NCI-H526 treated with DMSO at 0.1 percent for 48 hours (cell line): ENCODE data around the gene PKHD1.
"Not testable (repeated sequence)": the region's sequence is repeated elsewhere in the genome, so short reads cannot be mapped to it uniquely, and the experiment has no call there.

Source experiments
- DNase-seq: peaks from one replicate; lab custom pipeline; 2025; lab: John Stamatoyannopoulos, UW

PKHD1 gene

DNA sequence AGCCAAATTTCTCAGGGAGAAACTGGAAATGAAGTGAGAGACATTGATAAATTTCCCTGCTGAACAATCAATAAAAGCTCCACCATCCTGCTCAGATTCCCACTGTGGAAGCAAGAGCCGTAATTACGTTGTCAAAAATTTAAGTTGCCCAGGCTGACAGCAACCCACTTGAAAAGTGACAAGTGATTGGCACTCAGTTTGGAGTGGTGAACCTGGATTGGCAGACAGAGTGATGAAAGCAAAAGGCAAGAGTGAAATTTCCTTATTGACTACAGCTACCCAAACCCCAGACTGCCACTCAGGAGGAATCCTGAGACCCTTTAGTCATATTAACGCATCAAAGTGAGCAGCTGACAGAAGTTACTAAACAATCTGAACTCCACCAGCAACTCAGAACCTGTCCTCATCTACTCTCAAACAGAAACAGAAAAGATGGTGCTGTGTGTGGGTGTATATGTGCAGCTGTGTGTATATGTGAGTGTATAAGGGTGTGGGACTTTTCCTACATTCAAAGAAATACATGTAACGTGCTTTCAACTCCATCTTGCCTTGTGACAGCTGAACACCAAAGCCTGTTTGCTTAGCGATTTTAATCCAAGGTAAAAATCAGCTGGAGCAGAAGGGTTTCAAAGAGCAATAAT is 157.4 kb downstream of the PKHD1 start:
- DNase-seq: no peak

DNA sequence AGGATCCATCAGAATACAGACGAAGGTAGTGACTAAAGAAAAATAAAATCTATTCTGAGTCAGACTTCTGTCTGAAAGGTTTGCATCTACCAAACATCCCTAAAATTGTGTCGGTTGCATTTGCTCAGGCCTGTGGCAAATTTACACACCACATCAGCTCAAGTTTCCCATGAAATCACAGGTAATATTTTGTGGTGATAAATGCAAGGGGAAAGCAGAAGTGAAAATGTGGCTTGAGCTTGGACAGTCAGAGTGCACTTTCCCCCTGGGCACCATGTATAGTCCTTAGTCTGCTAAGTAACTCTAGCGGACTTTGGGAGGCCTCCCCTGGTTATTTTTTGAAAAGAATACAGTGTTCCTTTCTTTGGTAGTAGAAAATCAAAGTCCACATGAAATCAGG is 159.1 kb downstream of the PKHD1 start:
- no peak for DNase-seq

DNA sequence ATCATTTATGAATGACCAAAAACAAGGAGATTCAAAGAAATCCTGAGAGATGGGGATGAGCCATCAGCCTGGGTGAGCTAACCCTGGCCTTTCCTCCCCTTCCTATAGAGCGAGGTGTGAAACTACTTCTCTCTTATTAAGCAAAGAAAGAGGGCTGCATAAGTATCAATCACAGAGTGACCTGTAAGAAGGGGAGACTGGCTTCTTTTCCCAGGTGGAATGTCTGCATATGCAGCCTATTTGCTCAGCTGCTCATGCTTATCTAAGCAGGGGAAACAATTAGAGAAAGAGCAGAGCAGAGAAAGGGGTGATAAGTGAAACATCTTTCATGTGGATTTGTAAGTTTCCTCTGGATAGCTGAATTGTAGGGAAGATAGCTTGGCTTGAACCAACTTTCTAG is 160.0 kb downstream of the PKHD1 start:
- DNase-seq: no peak

DNA sequence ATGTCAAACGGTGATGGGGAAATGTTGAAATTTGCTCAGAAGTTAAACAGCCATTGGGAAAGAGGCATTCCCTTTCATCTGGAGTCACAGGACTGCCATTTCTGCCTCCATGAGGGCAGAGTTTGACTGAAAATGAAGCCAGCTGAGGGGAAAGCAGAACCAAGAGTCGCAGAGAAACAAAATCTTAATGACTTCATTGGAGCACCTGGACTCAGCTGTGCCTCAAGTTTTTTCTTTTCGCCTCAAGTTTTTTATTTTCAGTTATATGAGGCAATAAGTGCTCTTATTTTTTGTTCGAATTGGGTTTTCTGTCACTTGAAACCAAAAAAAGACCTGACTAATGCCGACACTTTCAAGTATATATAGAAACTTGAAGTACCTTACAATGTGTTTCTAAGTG is 161.3 kb downstream of the PKHD1 start:
- no peak for DNase-seq

DNA sequence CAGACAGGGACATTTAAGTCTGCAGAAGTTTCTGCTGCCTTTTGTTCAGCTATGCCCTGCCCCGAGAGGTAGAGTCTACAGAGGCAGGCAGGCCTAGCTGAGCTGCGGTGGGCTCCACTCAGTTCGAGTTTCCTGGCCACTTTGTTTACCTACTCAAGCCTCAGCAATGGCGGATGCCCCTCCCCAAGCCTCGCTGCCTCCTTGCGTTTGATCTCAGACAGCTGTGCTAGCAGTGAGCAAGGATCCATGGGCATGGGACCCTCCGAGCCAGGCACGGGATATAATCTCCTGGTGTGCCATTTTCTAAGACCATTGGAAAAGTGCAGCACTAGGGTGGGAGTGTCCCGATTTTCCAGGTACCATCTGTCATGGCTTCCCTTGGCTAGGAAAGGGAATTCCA is 164.9 kb downstream of the PKHD1 start:
- DNase-seq: not testable (repeated sequence)

DNA sequence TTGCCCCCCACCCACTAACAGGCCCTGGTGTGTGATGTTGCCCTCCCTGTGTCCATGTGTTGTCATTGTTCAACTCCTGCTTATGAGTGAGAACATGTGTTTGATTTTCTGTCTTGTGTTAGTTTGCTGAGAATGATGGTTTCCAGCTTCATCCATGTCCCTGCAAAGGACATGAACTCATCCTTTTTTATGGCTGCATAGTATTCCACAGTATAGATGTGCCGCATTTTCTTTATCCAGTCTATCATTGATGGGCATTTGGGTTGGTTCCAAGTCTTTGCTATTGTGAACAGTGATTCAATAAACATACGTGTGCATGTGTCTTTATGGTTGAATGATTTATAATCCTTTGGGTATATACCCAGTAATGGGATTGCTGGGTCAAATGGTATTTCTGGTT is 169.1 kb downstream of the PKHD1 start:
- not testable (repeated sequence) for DNase-seq

DNA sequence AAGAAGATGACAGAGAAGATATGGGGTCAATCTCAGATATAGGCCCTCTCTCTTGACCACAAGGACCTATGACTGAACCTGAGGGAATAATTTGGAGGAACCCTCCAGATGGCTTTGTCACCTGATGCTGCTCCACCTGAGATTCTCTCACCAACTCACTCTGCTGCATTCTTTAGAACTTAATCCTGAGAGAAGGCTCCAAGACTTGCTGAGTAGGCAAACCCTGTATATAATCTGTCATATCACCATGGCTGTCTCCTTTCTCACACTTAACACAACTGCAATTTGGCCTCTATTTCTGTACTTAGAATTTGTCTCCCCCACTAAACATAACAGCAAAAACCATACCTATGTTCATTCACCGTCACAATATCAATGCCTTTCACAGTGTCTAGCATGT is 172.3 kb downstream of the PKHD1 start:
- no peak for DNase-seq

DNA sequence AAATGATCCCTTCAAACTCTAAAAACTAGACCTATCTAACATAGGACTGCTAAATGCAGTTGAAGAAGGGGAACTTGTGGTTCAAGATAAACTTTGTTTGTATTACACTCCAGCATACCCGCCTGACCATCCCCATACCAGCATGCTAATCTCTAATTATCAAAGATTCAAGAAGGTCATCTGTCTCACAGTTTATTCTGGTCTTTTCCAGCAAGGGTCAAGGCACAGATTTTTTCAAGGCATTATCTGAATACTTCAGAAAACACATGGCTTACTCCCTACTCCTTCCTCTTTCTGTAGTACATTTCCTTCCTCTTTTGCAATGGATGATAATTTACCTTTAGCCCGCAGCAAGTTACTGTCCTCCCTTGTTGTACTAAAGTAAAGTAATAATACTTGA is 174.1 kb downstream of the PKHD1 start:
- no peak for DNase-seq

DNA sequence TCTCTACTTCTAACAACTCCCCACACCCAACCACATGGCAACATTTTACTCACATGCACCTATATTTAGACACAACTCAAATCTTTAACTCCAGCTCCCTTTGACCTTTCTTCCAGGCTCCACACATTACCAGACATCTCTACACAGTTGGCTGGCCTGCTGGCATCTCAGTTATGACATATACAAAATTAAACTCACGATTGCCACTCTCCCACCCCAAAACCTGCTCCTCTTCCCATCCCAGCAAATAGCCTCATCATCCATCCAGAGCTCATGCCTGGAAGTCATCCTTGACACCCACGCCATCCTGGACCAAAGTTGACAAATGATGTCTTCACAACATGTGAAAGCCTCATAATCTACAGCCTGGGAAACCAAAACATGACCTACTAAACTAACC is 176.6 kb downstream of the PKHD1 start:
- DNase-seq: no peak

DNA sequence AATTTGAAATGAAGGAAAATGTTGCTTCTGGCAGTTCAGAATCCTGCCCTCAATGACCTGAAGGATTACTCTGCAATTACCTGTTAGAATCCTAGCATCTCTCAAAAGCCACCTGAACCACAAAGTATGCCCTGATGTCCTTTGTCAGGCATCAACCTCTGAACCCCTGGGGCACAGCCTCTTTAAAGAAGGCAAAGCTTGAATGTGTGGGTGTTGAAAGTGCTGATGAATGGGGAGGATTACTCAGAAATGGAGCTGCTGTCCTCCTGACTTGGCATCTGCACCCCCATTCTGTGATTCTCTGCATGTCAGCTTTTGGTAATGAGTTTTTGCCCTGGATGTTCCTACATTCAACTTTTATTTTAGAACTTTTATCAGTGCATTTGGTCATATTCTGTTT is 179.2 kb downstream of the PKHD1 start:
- no peak for DNase-seq

DNA sequence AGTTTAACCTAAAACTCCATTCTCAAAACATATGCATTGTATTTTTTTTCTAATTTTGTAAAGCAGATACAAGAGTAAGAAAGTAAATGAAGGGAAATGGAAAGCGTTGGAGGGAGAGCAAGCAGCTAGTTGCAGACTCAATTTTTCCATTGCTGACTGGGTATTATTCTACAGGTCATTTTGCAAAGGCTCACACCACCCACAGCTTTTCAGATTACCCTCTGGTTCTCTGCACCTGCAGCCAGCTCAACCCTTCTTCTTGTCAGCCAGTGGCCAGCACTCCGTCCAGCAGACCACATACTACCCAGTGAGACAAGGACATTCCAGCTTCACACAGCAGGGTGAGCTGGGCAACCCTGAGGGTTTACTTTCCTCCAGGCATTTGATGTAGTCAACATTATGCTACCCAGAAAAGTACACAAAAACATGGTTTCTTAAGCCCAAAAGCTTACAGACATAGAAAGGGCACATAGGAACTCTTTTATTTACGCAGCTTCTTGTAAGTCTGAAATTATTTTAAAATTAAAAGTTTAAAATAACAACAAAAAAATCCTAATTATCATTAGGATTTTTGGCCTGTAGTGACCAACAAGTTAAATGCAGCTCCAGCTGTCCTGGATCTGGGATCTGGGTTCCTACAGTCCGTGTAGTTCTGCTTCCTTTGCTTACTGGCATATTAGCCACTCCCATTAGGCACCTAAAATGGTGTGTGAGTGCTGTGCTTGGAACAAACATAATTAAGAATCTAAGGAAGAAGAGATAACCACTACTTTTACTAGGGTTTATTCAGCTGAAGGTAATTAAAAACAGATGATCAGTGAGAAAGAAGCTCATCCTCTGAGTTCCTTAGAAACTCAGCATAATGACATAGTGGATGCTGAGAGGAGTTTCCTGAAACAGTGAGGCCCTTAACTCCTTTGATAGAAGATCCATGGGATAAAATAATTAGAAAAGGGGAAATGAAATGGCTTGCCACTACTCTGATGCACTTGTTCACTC is 185.3 kb downstream of the PKHD1 start:
- no peak for DNase-seq

DNA sequence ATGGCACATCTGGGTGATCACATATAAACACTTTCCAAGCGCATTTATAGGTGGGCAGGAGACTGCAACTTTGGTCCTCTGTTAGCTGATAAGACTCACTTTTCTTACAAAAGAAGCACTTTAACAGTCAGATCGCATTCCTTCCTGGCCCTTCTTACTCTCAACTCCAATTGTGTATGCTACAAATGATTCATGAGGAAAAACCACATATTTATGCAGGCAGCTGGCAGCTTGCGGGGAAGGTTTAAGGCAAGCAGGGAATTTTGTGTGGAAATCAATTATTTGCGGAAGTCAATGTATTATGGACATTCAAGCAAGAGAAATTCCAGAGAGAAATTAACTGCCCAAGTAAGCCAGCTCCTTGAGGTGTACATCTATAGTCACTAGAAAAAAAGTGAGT is 194.0 kb downstream of the PKHD1 start:
- DNase-seq: no peak

DNA sequence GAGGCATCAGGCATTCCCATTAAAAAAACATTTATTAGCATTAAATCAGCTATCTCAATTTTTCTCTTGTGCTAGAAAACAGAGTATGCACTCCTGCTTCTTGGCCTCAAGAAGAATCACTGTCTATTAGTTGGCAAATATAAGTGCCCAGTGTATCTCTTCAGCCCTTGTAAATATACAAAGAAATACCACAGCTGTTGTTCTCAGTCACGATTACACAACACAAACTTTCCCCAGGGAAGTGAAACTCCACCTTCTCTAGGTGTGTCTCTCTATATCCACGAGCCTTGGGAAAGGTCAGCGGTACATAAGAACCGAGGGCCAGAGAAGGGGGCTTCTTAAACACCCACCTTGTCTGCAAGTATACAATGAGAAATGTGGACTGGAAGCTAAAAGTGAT is 194.7 kb downstream of the PKHD1 start:
- DNase-seq: no peak

DNA sequence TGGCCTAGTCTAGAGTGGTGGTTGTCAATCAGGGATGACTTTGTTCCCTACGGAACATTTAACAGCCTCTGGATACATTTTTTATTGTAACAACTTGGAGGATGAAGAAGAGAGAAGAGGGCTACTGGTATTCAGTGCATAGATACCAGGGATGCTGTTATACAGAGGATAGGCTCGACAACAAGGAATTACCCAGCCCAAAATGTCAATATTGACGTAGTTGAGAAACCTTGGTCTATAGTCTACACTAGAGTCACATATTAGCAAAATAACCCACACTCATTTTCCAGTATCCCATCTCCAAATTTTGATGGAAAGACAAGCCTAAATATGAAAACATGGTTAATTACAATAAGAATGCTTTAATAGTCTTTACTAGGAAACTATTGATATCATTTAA is 195.1 kb downstream of the PKHD1 start:
- DNase-seq: no peak

DNA sequence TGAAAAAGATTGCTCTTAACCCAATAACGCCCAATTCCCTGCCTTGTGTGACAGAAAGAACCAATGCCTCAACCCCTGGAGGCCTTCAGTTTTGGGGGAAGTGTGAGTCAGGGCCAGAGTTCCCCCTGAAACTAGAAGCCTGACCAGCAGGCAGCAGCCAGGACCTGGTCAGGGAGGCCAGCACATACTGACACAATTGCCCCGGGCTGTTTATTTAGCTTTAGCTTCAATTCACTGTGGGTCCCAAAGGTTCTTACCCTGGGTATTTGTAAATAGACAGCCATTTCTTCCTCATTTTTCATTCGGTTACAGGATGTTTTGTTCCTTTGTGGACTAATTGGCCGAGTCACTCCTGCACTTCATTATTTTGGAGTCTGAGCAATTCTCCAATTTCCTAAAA is 195.6 kb downstream of the PKHD1 start:
- no peak for DNase-seq

DNA sequence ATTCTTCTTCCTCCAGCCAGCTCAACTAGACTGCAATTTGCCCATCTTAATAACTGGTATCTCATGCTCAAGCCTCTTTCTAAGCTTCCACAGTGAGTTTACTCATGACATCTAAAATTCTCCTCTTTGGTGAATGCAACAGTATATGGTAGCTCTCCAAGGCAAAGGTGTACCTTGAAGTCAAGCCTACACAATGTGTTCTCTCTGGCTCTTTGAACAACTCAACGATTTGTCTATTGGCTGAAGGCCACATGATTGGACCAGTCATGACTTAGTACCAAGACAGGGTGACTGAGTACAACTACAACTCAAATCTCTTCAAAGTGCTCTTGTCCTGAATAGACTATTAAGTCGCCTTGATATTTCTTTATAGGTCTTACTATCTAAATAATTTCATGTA is 199.6 kb downstream of the PKHD1 start:
- DNase-seq: no peak

DNA sequence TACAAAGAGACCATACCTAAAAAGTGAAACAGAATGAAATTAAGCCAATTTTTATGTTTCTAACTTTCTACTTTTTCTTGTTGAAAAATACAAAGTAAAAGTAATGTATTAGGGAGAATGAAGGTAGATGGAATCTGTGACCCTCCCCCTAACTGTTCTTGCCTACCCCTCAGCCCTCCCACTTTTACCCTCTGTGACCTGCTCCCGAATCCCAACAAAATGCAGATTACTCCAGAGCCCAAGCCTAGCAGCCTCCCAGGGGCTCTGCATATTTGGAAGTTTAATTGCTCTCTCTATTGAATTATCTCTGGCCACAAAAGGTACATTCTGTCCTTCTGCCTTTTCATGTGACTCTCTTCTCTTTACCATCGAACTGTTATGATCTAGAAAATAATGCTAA is 201.5 kb downstream of the PKHD1 start:
- DNase-seq: no peak

DNA sequence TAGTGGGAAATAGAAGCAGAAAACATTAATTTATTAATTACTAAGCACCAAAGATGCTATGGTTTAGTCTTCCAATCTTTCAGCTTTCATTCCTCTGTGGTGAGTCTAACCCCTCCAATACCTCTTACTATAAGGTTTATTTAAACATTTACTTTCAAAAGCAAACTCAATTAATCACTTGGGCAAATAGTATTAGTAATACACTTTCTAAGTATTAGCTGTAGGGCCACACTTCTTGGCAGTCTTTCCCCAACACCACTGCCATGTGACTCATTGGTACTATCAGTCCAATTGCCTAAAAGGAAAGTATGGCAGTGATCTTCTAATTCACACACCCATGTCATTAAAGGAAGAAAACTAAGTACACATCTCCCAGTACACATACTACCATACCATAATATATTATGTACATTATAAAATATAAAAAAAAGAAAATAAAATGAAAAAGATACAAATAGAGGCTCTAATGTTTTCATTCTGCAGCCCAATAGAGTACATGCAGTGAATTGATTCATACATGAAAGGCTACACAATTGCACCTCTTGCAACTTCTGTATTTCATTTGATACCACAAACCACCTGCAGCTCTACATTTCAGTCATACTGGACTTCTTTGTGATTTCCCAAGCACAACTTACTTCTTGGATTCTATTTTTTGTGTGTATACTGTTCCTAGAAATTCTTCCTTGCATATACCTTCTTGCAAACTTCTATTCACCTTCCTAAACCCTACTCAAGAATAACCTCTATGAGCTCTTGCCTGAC is 218.6 kb downstream of the PKHD1 start:
- DNase-seq: no peak

DNA sequence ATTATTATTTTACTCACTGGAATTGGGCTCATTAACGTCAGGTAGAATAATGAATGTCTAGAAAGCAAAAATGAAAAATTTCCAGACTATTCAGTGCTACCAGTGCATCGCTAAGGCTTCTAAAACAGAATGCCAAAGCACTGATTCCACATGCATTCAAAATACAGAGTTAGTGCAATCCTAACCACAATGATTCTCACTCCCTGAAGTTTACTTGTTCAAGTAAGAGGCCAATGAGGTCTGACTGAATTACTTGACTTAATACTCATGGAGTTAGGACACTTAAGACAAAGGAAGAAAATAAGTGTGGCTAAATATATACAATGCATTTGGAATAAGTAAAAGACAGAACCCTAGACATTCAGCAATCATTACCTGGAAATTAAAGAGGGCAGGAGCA is 220.5 kb downstream of the PKHD1 start:
- no peak for DNase-seq

DNA sequence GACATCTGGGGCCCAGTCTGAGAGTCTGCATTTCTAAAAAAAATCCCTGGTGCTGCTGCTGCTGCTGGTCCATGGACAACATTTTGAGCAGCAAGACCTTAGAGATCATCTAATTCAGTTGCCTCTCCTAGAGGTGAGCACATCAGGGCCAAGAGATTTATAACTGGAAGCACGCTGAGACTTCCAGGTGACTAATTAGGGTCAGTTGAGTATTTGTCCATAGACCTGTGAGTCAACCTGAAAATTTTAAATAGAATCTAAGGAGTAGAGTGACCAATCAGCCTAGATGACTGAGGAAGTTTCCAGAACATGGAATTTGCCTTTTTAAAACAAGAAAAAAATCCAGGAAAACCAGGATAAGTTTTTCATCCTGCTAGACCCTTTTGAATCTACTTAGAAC is 221.4 kb downstream of the PKHD1 start:
- DNase-seq: no peak

DNA sequence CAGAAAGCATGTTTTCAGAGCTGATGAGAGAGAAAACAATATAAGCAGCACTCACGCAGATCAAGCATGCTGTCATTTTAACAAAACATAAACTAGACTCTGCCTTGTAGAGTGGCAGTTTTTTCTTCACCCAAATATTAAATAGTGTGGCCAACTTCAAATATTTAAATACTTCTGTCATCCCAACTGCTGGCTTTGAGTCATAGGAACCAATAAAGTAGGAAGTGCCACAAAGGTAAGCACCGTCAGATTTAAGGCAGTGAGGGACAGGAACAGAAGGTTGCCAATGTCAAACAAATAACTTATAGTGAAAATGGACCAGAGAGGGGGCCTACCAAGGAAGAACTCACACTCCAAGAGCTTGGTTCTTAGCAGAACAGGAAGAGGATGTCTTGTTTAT is 222.2 kb downstream of the PKHD1 start:
- DNase-seq: no peak

DNA sequence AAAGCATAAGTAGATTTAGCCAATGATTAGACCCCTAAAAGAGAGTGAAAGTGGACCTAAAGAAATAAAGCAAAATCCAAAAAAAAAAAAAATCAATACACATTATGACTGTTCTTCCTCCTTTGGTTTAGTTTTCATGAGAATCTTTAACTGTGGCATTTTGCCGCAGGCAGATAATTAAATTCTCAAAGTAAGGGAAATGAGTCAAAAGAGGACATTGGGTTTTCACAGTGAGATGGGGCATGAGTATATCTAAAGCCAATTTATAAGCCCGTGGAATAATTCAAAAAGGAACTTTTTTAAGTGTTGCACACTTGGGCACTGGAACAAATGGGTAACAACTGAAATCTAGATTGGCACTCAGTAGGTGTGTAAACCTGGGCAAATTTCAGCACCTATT is 230.3 kb downstream of the PKHD1 start:
- no peak for DNase-seq

DNA sequence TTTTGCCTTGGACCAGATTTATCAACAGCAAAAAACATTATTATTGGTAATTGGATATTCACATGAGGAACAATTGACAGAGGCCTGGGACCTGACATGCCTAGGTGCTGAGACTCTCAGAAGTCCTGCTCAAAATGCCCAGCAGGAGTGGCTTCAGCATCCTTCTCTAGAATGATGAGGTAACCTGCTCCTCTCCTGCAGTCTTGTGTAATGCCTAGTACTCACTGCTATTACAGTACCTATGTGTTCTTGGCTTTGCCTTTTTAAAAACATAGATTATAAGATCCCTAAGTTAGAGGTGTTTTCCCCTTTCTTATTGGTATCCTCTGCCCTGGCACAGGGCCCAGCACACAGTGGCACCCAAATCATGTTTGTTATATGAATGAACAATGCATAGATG is 230.9 kb downstream of the PKHD1 start:
- no peak for DNase-seq
